Left colon (tissue), 2 donors: ENCODE measurements around the gene VEGFA. TPM values are rescaled to one million over a fixed set of nuclear protein-coding genes. Genes with fewer than 3 reads are reported as not detected.

Source experiments
- ATAC-seq: fragments of 200-7000 bp; cut with Tn5 transposase; one replicate; pipeline ENCODE4 v1.9.1; 2020; ENCODE audit warnings: mild to moderate bottlenecking, moderate library complexity
- DNase-seq, 2 donors: peaks; one replicate each; pipeline ENCODE4 v3.0.0-alpha.2; 2020
- intact Hi-C, 2 donors: fragments of 100-400 bp; cut with DNase I in 1 of 2; cut with micrococcal nuclease in 1 of 2; formaldehyde crosslinking; loops; one replicate each; pipeline versions ENCODE4 v1.11.2 to v1.14.0; 2022; cut with DNase I, micrococcal nuclease
- total RNA-seq, 2 donors: library from RNA; stranded (reverse); fragmentation: NEBNext Ultra II Directional; extraction: Animal tissue kit (Norgen Biotek cat#: 25700); gene quantifications; one replicate each; pipeline ENCODE4 v1.2.1, GENCODE V29; 2021
- donor health status: DM: no; HTN: no; CAD: no.
- donor health status: DM: yes; HTN: yes; CAD: no.

VEGFA gene
- total RNA-seq, 2 donors from 2014 or later, result 107 to 110 TPM

- intact Hi-C loops, result loop anchor here in 1 of 2 donors (5.0 kb wide), 1 partner anchor 83 kb away; no protein-coding TSS in a partner anchor
- ATAC-seq, result no peak
- no peak for DNase-seq
Measured at GRCh38 chr6:43750622-43751021, 19.4 kb upstream of the VEGFA start.

- intact Hi-C loops, result loop anchor here in 1 of 2 donors (5.0 kb wide), 1 partner anchor 86 kb away; no protein-coding TSS in a partner anchor
- no peak for ATAC-seq
- DNase-seq, result no peak
Measured at GRCh38 chr6:43753570-43754183, 16.3 kb upstream of the VEGFA start.

- intact Hi-C loops, result no loop called here
- peak; percentile 45 for ATAC-seq
- DNase-seq, result peak in 1 of 2 donors; percentile 22
Measured at GRCh38 chr6:43757966-43758616, 11.9 kb upstream of the VEGFA start.

DNA sequence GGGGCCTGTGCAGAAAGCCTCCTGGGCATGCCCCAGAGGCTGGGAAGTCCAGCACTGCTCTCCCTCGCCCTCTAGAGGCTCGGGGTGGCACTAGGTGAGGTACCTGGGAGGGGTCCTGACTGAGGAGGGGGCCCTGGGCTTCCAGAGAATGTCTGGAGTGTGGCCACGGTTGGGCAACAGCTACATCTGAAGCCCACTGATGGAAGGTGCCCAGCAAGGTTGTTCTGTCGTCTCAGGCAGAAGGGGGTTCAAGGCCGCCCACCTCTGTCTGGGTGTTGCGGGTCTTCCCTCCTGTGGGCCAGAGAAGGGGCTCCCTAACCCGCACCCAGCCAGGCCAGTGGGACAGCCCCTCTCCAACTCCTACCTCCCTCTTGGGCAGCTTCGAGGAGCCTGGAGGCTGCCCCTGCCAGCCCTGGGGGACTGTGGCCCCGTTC lies 11.4 kb upstream of the VEGFA start:
- DNase-seq (peak; percentile 24 to 51), ATAC-seq (peak; percentile 74)
- intact Hi-C loops, result no loop called here

GRCh38 chr6:43759136-43759906 lies 10.7 kb upstream of the VEGFA start:
- DNase-seq (peak in 1 of 2 donors; percentile 17), ATAC-seq (peak; percentile 13)
- intact Hi-C loops, result no loop called here

DNA sequence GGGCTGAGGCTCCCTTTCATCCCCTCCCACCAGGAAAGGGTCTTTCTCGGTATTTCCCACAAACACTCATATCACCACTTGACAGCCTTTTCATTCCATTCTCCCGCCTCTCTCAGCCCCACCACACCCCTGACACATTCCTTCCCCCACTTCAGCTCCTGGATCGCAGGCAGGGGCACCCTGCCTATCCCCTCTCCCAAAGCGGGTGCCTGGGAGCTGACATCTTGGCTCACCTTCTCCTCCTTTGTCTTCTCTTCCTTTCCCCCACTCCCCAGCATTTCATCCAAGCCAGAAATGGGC lies 10.2 kb upstream of the VEGFA start:
- ATAC-seq (no peak), DNase-seq (no peak)
- intact Hi-C loops, result loop anchor here in 1 of 2 donors (10.0 kb wide), 1 partner anchor 325 kb away; no protein-coding TSS in a partner anchor

DNA sequence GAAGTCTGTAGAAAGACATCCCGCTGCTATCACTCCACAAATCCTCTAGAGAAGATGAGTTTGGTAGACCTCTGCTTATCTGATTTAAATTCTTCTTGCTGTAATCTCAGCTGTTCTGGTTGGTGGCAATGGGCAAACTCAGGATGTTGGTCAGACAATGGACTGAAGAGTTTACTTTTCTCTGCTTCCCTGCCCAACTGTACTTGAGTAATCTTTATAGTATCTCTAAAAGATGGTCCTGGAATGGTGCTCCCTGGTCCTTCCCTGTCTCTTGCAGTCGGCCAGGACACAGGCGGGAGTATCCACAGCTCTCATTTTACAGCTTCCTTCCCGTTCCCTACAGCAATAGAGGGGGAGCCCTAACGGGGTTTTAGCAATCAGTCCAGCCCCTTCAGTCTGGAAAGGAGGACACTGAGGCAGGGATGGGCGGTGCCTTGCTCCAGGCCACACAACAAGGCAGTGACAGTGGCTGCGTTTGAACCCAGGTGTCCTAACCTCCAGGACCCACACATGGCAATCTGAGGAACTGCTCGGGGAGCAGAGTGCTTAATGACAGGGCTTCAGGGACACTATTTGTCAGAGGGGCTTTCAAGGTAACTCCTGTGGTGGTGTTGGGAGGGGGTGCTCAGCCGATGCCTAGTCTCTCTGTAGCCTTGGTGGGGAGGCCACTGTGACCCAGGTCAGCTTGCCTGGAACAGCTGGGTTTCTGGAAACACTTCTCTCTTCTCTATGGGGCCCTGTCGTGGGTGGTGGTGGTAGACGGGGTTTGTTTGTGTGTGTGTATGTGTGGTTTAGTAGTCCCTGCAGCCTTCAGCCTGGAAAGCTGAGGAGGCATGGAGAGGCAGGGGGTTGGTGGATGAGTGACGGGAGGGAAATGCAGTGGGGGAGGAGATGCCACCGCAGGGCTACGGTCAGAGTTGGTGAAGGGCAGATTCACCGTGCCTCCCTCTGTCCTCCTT lies 9.5 kb upstream of the VEGFA start:
- intact Hi-C loops, result loop anchor here in 1 of 2 donors (10.0 kb wide), 1 partner anchor 324 kb away; no protein-coding TSS in a partner anchor
- ATAC-seq, result no peak
- DNase-seq, result no peak

DNA sequence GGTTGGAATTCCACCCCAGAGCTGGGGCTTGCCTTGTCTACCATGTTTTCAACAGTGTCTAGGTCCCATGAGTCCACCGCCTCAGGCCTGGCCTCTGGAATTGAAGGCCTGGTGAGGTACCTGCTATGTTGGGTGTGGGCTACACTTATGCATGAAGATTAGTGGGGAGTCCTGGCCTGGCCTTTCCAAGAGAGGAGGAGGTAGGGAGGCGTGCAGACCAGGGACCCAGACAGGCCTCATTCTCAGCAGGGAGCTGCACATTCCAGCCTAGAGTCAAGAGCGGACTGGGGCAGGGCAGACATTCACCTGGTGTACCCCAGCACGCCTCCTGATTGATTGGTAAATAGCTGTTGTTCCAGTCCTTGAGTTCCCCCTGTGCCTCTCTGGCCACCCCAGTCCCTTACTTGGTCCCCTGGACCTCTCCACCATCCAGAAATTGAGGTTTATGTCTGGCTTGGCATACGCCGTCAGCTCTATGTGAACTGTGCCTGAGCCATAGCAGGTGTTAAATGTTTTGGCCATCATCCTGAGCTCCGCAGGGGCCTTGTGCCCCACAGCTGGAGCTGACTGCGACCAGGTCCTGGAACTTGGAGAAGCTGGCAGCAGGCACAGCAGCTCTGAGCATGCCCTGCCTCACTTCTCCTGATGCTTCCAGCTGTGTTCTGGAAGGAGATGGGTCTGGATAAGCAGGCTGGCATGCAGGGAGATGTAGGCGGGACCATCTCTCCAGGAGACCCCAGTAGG lies 8.2 kb upstream of the VEGFA start:
- intact Hi-C loops, result loop anchor here in 1 of 2 donors (10.0 kb wide), 1 partner anchor 323 kb away; no protein-coding TSS in a partner anchor
- DNase-seq, result no peak
- no peak for ATAC-seq

GRCh38 chr6:43762410-43762768 lies 7.6 kb upstream of the VEGFA start:
- intact Hi-C loops, result loop anchor here in 1 of 2 donors (10.0 kb wide), 1 partner anchor 322 kb away; no protein-coding TSS in a partner anchor
- no peak for ATAC-seq
- DNase-seq, result no peak

DNA sequence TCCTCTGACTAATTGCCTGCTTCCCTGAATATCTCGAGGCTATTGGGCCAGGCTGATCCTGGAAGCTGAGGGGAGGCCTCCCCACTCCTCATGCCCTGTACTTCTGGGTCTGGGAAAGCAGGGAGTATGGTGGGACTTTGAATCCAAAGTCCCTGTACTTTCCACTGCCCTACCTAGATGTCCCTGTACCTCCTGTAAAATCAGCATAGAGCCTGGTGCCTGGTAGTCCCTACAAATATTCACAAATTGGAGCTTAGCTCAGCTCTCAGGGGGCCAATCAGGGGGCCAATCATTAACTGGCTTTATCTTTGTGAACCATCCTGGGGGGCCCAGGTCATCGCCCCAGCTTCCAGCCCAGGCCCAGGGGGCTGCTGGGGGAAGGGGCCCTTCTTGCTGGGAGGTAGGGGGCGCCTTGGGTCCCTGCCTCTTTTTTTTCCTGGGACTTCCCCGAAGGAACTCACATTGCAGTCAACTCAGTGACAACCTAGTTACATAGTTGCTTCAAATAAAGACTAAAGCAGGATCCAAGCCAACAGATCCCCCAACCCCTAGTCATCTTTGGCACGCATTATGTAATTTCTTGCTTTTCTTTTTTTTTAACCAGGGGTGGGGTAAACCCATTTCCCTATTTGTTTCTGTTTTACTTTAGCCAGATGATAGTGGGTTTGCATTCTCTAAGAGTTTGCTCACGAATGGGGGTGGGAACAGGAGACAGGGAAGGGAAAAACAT lies 6.9 kb upstream of the VEGFA start:
- no peak for DNase-seq
- no peak for ATAC-seq
- intact Hi-C loops, result loop anchor here in 1 of 2 donors (10.0 kb wide), 1 partner anchor 322 kb away; no protein-coding TSS in a partner anchor

- ATAC-seq, result no peak
- intact Hi-C loops, result loop anchor here in 1 of 2 donors (10.0 kb wide), 1 partner anchor 321 kb away; no protein-coding TSS in a partner anchor
- DNase-seq, result no peak
Measured at GRCh38 chr6:43763812-43764522, 6.0 kb upstream of the VEGFA start.

DNA sequence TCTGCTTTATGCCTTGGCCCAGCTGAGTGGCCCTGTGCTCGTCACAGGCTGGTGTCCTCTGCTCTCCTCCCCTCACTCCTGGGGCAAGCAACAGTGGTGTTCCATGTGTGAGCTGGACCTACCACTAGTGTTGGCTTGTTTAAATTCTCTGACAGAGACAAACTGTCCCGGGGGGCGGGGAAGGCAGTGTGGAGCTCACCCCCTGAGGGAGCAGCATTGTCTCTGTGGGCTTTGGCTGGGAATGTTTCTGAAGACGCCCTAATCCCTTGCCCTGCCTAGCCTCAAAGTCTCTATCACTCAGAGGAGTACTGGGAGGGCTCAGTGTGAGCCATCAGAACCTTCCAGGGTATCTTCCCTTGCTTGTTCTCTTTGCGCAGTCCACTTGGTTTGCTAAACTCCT lies 5.2 kb upstream of the VEGFA start:
- intact Hi-C loops, result loop anchor here (5.0 to 10.0 kb wide), 2 partner anchors 313 to 320 kb away; no protein-coding TSS in a partner anchor
- no peak for DNase-seq
- ATAC-seq, result no peak

- ATAC-seq (no peak), DNase-seq (peak; percentile 4 to 25)
- intact Hi-C loops, result loop anchor here (5.0 to 10.0 kb wide), 2 partner anchors 311 to 319 kb away; no protein-coding TSS in a partner anchor
Measured at GRCh38 chr6:43765776-43766499, 4.1 kb upstream of the VEGFA start.

DNA sequence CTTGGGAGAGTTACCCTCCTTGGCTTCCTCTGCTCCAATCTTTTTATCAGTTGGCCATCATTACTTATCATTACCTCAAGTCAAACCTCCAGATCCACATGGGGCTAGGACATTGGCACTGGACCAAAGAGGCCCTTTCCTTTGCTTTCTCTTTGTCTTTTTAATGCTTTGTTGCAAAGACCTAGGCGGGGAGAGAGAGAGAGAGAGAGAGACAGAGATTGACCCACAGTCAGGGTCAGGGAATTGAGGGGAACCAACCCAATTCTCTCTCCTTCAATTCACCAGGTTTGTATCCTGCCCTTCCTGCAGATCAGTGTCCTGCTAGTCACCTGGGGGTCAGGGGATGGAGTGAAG lies 3.5 kb upstream of the VEGFA start:
- intact Hi-C loops, result loop anchor here (5.0 to 10.0 kb wide), 2 partner anchors 311 to 318 kb away; no protein-coding TSS in a partner anchor
- peak in 1 of 2 donors; percentile 10 for DNase-seq

GRCh38 chr6:43766964-43767461 lies 3.0 kb upstream of the VEGFA start:
- intact Hi-C loops, result loop anchor here (5.0 to 10.0 kb wide), 2 partner anchors 310 to 318 kb away; no protein-coding TSS in a partner anchor
- ATAC-seq, result peak; percentile 30
- peak; percentile 57 to 67 for DNase-seq

More for the DNA sequence above, 3.5 kb upstream of the VEGFA start:
- ATAC-seq, result no peak
